GM12875 (cell line): ENCODE measurements around the gene CBL.
"Not testable (repeated sequence)": the region's sequence is repeated elsewhere in the genome, so short reads cannot be mapped to it uniquely, and the experiment has no call there.

Experiments used
- H3K4me3 ChIP-seq: one replicate; pipeline ENCODE4 v1.5.1; 2011; ENCODE audit warnings: low read depth, low read length, control low read depth
- TF ChIP-seq, protein P1 (sequence below): IDR thresholded peaks from 2 replicates; pipeline ENCODE4 v1.5.1; 2011; ENCODE audit warnings: low read depth, mild to moderate bottlenecking, control low read depth, inconsistent platforms, low read length, moderate library complexity, borderline replicate concordance; ENCODE audit not compliant: insufficient read depth

CBL gene

DNA sequence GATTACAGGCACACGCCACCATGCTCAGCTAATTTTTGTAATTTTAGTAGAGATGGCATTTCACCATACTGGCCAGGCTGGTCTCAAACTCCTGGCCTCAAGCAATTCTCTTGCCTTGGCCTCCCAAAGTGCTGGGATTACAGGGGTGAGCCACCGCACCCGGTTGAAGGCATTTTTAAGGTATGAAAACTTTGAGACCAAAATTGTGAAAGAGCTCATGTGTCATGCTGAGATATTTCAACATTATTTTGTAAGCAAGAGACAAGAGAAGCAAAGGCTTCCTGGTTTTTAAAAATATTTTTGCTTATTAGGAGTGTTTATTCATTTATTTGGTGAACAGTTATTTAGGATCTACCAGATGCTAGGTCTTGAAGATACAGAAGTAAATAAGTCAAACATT lies 14.0 kb upstream of the CBL start:
- TF ChIP-seq, protein P1, sequence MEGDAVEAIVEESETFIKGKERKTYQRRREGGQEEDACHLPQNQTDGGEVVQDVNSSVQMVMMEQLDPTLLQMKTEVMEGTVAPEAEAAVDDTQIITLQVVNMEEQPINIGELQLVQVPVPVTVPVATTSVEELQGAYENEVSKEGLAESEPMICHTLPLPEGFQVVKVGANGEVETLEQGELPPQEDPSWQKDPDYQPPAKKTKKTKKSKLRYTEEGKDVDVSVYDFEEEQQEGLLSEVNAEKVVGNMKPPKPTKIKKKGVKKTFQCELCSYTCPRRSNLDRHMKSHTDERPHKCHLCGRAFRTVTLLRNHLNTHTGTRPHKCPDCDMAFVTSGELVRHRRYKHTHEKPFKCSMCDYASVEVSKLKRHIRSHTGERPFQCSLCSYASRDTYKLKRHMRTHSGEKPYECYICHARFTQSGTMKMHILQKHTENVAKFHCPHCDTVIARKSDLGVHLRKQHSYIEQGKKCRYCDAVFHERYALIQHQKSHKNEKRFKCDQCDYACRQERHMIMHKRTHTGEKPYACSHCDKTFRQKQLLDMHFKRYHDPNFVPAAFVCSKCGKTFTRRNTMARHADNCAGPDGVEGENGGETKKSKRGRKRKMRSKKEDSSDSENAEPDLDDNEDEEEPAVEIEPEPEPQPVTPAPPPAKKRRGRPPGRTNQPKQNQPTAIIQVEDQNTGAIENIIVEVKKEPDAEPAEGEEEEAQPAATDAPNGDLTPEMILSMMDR: no peak
- H3K4me3 ChIP-seq: no peak overlapping the region

DNA sequence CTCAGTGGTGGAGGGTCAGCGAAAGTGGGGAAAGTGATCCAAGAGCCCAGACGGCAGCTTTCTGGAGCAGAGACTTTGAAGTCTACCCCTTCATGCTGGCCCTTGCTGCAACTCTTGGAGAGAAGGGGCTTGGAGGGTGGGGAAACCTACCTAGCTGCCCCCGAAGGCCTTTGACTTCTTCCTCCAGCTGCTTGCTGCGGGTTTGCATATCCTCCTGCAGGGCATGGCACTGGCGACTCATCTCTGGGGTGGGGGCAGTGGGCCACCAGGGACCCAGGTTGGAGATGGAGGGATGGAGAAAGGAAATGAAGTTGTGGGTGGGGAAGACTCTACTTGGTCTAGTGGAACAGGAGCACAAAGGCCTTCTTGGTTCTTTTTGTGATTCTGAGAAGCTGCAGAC lies 13.1 kb upstream of the CBL start:
- TF ChIP-seq, protein P1: no peak
- H3K4me3 ChIP-seq: no peak overlapping the region

DNA sequence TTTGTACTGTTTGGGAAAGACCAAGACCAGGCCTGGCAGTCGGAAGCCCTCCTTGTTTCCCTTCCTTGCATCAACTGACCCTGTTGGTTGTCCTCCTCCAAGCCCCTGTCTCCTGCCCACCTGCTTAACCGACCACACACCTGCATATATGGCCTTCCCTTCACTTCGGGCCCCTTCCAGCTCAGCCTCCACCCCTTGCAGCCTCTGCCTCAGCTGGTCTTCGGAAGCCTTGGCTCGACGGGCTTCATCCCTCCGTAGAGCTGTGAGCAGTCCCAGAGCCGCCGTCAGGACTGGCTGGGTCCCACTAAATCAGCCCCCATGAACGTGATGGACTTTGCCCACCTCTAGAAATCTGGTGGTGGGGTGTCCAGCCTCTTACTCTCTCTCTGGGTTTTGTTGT lies 12.5 kb upstream of the CBL start:
- no peak overlapping the region for H3K4me3 ChIP-seq
- TF ChIP-seq, protein P1: no peak

DNA sequence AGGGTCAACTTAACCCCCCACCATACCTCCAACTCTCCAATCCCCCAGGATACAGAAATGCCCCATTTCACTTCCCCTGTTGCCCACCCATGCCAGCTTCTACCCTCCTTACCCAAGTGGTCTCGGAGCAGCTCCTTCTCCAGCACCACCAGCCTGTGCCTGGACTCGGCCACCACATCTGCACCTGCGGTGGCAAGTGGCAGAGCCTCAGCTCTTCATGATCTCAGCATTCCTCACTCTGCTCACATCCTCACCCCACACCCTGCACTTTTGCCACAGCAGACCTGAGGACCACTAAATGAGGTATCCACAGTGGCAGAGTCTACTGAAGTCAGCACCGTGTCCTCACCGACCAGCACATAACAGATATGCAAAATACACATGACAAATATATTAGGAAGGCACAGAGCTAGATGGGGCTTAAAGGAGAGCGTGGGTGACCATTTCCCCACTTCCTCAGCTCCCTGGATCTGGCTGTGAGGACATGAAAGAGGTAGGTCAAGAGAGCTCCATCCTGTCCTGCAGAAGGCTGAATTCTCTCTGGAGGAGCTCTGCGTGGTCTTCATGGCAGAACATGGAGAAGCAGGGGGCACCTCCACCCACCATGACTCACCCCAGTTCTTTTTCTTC lies 11.2 kb upstream of the CBL start:
- no peak overlapping the region for H3K4me3 ChIP-seq

DNA sequence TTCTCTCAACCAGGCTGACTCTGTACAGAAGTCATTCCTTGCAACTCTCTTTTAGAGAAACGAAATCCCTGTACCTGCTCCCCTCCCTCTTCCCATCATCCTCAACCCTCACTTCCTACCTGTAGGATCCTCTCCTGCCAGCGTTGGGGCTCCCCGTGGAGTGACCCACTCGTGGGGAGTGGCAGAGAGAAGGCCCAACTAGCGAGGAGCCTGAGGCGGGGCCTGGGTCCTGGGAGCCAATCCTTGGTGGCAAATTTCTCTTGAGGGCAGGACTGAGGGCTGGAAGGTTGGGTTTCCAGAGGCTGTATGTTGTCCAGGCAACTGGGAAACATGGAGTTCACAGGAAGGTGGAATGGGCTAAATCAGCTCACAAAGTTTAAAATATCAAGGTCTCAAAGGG lies 10.5 kb upstream of the CBL start:
- no peak overlapping the region for H3K4me3 ChIP-seq
- TF ChIP-seq, protein P1: no peak

More for the DNA sequence above, 11.2 kb upstream of the CBL start:
- TF ChIP-seq, protein P1: no peak

DNA sequence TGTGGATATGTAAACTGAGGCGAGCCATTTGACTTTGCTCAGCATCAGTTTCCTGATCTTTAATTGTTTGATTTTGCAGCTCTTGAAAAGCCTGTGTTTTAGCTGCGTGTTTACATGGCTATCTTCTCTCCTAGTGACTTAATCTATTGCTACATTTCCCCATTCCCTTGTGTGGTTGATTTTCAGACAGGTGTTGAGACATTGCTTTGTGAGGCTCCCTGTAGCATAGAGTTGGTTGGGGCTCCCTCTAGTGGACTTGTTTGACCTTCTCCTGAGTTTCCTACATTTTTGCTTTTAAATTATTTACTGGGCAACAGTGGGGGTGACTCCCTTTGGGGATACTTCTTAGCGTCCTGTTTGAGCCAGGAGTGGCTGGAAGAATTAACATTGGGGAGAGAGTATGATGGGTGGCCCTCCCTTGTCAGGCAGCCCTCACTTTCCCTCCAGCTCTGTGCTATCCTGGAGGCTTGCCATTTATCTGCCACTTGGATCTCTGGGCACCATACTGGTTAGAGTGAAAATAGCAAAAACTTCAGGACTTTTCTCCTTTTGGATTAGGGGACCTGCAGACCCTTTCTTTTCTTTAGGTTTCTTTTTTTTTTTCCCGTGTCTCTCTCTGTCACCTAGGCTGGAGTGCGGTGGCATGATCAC lies 9.2 kb upstream of the CBL start:
- no peak overlapping the region for H3K4me3 ChIP-seq
- TF ChIP-seq, protein P1: peak; percentile 69

DNA sequence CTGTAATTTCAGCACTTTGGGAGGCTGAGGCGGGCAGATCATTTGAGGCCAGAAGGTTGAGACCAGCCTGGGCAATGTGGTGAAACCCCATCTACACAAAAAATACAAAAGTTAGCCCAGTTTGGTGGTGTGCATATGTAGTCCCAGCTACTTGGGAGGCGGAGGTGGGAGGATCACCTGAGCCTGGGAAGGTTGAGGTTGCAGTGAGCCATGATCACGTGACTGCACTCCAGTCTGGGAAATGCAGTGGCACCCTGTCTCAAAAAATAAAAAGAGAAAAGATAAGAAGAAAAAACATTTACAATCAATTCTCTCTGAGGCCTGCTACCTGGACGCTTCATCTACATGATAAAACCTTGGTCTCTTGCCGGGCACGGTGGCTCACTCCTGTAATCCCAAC lies 7.2 kb upstream of the CBL start:
- TF ChIP-seq, protein P1: no peak
- H3K4me3 ChIP-seq: no peak overlapping the region

DNA sequence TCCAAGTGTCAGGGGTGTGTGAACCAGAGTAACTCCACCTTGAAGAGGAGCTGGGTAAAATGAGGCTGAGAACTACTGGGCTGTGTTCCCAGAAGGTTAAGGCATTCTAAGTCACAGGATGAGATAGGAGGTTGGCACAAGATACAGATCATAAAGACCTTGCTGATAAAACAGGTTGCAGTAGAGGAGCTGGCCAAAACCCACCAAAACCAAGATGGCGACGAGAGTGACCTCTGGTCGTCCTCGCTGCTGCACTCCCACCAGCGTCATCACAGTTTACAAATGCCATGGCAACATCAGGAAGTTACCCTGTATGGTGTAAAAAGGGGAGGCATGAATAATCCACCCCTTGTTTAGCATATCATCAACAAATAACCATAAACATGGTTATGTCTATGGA lies 4.9 kb upstream of the CBL start:
- not testable (repeated sequence) for H3K4me3 ChIP-seq
